Fibroblast of lung (primary cell): Measurements from ENCODE around the gene SAMD3. TPM values are rescaled to one million over a fixed set of nuclear protein-coding genes. Genes with fewer than 3 reads are reported as not detected.

Source experiments
- DNase-seq, 2 donors: peaks; one replicate each; pipeline versions ENCODE4 v3.0.0 to v3.0.0-alpha.2; 2010; ENCODE audit warnings: low read depth in 2 of 2
- H2AFZ ChIP-seq: 2 replicates; pipeline ENCODE4 v1.5.1; 2012; ENCODE audit warnings: low read length, control low read depth, inconsistent platforms
- H3K27ac ChIP-seq: 2 replicates; pipeline ENCODE4 v1.5.1; 2011; ENCODE audit warnings: low read length, control low read depth; ENCODE audit not compliant: insufficient read depth
- H3K27me3 ChIP-seq: 2 replicates; pipeline ENCODE4 v1.5.1; 2011; ENCODE audit warnings: mild to moderate bottlenecking, low read length; ENCODE audit not compliant: control insufficient read depth, insufficient read depth
- H3K36me3 ChIP-seq: 2 replicates; pipeline ENCODE4 v1.5.1; 2011; ENCODE audit warnings: low read length; ENCODE audit not compliant: control insufficient read depth, insufficient read depth
- H3K4me1 ChIP-seq: 2 replicates; pipeline ENCODE4 v1.5.1; 2011; ENCODE audit warnings: low read length; ENCODE audit not compliant: control insufficient read depth, insufficient read depth; ENCODE audit errors: extremely low read depth
- H3K4me2 ChIP-seq: 2 replicates; pipeline ENCODE4 v1.5.1; 2011; ENCODE audit warnings: low read length, control low read depth; ENCODE audit not compliant: insufficient read depth; ENCODE audit errors: extremely low read depth
- H3K4me3 ChIP-seq, 4 experiments: fragments of 200-600 bp in 1 of 4; sonication (generic) in 1 of 4; replicated peaks in 1 of 4; 2 replicates each; pipeline ENCODE4 v1.5.1; 2011 to 2016; ENCODE audit warnings: low read length in 4 of 4, low read depth in 3 of 4, mild to moderate bottlenecking in 3 of 4, control low read depth in 2 of 4, inconsistent platforms in 1 of 4, mixed read lengths in 1 of 4; ENCODE audit not compliant: insufficient read depth in 1 of 4; ENCODE audit errors: control extremely low read depth in 1 of 4
- H3K79me2 ChIP-seq: 2 replicates; pipeline ENCODE4 v1.5.1; 2012; ENCODE audit warnings: mild to moderate bottlenecking, low read length, inconsistent platforms; ENCODE audit not compliant: control insufficient read depth, insufficient read depth
- H3K9ac ChIP-seq: 2 replicates; pipeline ENCODE4 v1.5.1; 2011; ENCODE audit warnings: mild to moderate bottlenecking, low read length, control low read depth; ENCODE audit not compliant: insufficient read depth
- H3K9me3 ChIP-seq: 2 replicates; pipeline ENCODE4 v1.5.1; 2012; ENCODE audit warnings: low read depth, low read length; ENCODE audit not compliant: control insufficient read depth, insufficient read depth
- H4K20me1 ChIP-seq: 2 replicates; pipeline ENCODE4 v1.5.1; 2011; ENCODE audit warnings: low read length; ENCODE audit not compliant: control insufficient read depth, insufficient read depth; ENCODE audit errors: extremely low read depth
- CTCF ChIP-seq, 2 donors: IDR thresholded peaks in 1 of 2; conservative IDR thresholded peaks in 1 of 2; 1 replicate in 1 of 2; 2 replicates in 1 of 2; pipeline ENCODE4 v1.5.1; 2011 to 2012; ENCODE audit warnings: low read length in 2 of 2, control low read depth in 1 of 2, inconsistent platforms in 1 of 2, low read depth in 1 of 2, mild to moderate bottlenecking in 1 of 2
- EZH2 ChIP-seq: IDR thresholded peaks from 2 replicates; pipeline ENCODE4 v1.5.1; 2012; ENCODE audit warnings: low read length, control low read depth, mild to moderate bottlenecking; ENCODE audit errors: missing control alignments
- polyA plus RNA-seq, 2 donors: library from polyadenylated mRNA; depleted of rRNA in 1 of 2; stranded (reverse) in 1 of 2; unstranded in 1 of 2; fragments of >200 nt; gene quantifications; 2 replicates each; pipeline ENCODE4 v1.2.1, GENCODE V29; 2011 to 2012; ENCODE audit warnings: missing spikeins in 1 of 2
- total RNA-seq: library from RNA; depleted of rRNA; stranded (reverse); fragments of >200 nt; gene quantifications from 2 replicates; pipeline ENCODE4 v1.2.1, GENCODE V29; 2014

The SAMD3 gene
- total and polyA plus RNA-seq, 2 donors (not counting 1 experiment from before 2014, with no cell fraction given), result 1.5 to 2.8 TPM

GRCh38 chr6:130203370-130203769 is 19.4 kb downstream of the SAMD3 start:
- no peak overlapping the region for H3K4me3 ChIP-seq
- H3K27me3 ChIP-seq, result no peaks in the 10 kb centered on the region
- no peak overlapping the region for H3K4me2 ChIP-seq
- no peak overlapping the region for H3K27ac ChIP-seq
- no peak for DNase-seq
- no peaks in the 10 kb centered on the region for H3K9me3 ChIP-seq
- H3K4me1 ChIP-seq, result no peaks in the 10 kb centered on the region
- H3K9ac ChIP-seq, result no peak overlapping the region
- no peak overlapping the region for H2AFZ ChIP-seq
- no peaks in the 10 kb centered on the region for H4K20me1 ChIP-seq
- no peak for TF ChIP-seq EZH2
- TF ChIP-seq CTCF (conservative IDR thresholded peaks at IDR 0.05 in 1 of 2, IDR thresholded peaks at IDR 0.05 in 1 of 2; ENCODE audit: low read depth in 1 of 2, low read length in 2 of 2), result no peak
- no peaks in the 10 kb centered on the region for H3K79me2 ChIP-seq
- no peaks in the 10 kb centered on the region for H3K36me3 ChIP-seq

- no peak for DNase-seq
- no peak overlapping the region for H3K4me3 ChIP-seq
- H3K4me1 ChIP-seq, result no peaks in the 10 kb centered on the region
- H3K27me3 ChIP-seq, result no peaks in the 10 kb centered on the region
- no peaks in the 10 kb centered on the region for H4K20me1 ChIP-seq
- no peak overlapping the region for H3K27ac ChIP-seq
- H2AFZ ChIP-seq, result no peak overlapping the region
- no peaks in the 10 kb centered on the region for H3K79me2 ChIP-seq
- no peaks in the 10 kb centered on the region for H3K9me3 ChIP-seq
- H3K4me2 ChIP-seq, result no peak overlapping the region
- no peak for TF ChIP-seq CTCF (conservative IDR thresholded peaks at IDR 0.05 in 1 of 2, IDR thresholded peaks at IDR 0.05 in 1 of 2; ENCODE audit: low read depth in 1 of 2, low read length in 2 of 2)
- no peak for TF ChIP-seq EZH2
- no peaks in the 10 kb centered on the region for H3K36me3 ChIP-seq
- H3K9ac ChIP-seq, result no peak overlapping the region
Measured at GRCh38 chr6:130202782-130203181, 20.0 kb downstream of the SAMD3 start.

- H3K36me3 ChIP-seq, result no peaks in the 10 kb centered on the region
- H3K4me2 ChIP-seq, result no peak overlapping the region
- H3K9ac ChIP-seq, result no peak overlapping the region
- no peak overlapping the region for H2AFZ ChIP-seq
- H3K9me3 ChIP-seq, result no peaks in the 10 kb centered on the region
- H3K27me3 ChIP-seq, result no peaks in the 10 kb centered on the region
- H3K4me1 ChIP-seq, result no peaks in the 10 kb centered on the region
- no peak for DNase-seq
- no peaks in the 10 kb centered on the region for H3K79me2 ChIP-seq
- TF ChIP-seq EZH2 (no peak), CTCF (conservative IDR thresholded peaks at IDR 0.05 in 1 of 2, IDR thresholded peaks at IDR 0.05 in 1 of 2; ENCODE audit: low read depth in 1 of 2, low read length in 2 of 2) (no peak)
- no peaks in the 10 kb centered on the region for H4K20me1 ChIP-seq
- H3K4me3 ChIP-seq, result no peak overlapping the region
- H3K27ac ChIP-seq, result no peak overlapping the region
Measured at GRCh38 chr6:130200020-130200419, 22.7 kb downstream of the SAMD3 start.
